PFSK-1 (cell line): Measurements from ENCODE around the gene S100Z.

ENCODE experiments used
- FOXP2 ChIP-seq: optimal IDR thresholded peaks from 2 replicates; pipeline ENCODE3; 2011; ENCODE audit warnings: borderline replicate concordance, control low read depth, inconsistent platforms; ENCODE audit not compliant: insufficient read depth; ENCODE audit errors: extremely low read length, extremely low read depth
- REST ChIP-seq, 2 experiments: IDR thresholded peaks; 2 replicates each; pipeline versions ENCODE4 v1.6.1 to v1.8.0; 2011 to 2012; ENCODE audit warnings: low read depth in 2 of 2, low read length in 2 of 2, control low read depth in 1 of 2, inconsistent platforms in 1 of 2, mild to moderate bottlenecking in 1 of 2, moderate library complexity in 1 of 2; ENCODE audit not compliant: insufficient read depth in 1 of 2

- TF ChIP-seq REST (IDR thresholded peaks at IDR 0.05; ENCODE audit: insufficient read depth in 1 of 2, low read depth in 2 of 2, low read length in 2 of 2), result no peak
- no peak for TF ChIP-seq FOXP2
These were observed 103.2 kb downstream of the S100Z start, which contains the start of gene CRHBP for GRCh38 chr5:76952795-76953536.
